Sigmoid colon (tissue), 4 donors: ENCODE data around the gene VPS29.
"Not testable (repeated sequence)": the region's sequence is repeated elsewhere in the genome, so short reads cannot be mapped to it uniquely, and the experiment has no call there.

Source experiments
- POLR2A ChIP-seq, 2 donors: fragments of 450-650 bp; IDR thresholded peaks; one replicate each; pipeline ENCODE4 v1.6.1; 2016; ENCODE audit warnings: antibody characterized with exemption in 2 of 2, mild to moderate bottlenecking in 2 of 2, moderate library complexity in 2 of 2
- POLR2AphosphoS5 ChIP-seq, 4 donors: sonication (generic); formaldehyde crosslinking; IDR thresholded peaks; one replicate each; pipeline ENCODE4 v1.6.1; 2017; ENCODE audit warnings: antibody characterized with exemption in 4 of 4

- not testable (repeated sequence) for TF ChIP-seq POLR2AphosphoS5, POLR2A (IDR thresholded peaks at IDR 0.05)
Measured at GRCh38 chr12:110461189-110461588, 40.7 kb downstream of the VPS29 start.
